K562 treated with DMSO at 1 percent for 12 hours (cell line): Measurements from ENCODE around the gene IFITM1. TPM values are rescaled to one million over a fixed set of nuclear protein-coding genes. Genes with fewer than 3 reads are reported as not detected.

Experiments
- total RNA-seq: library from RNA; unstranded; fragments of 300-600 nt; gene quantifications from 2 replicates; pipeline ENCODE4 v1.2.3, GENCODE V29; 2022; ENCODE audit not compliant: insufficient read depth

The IFITM1 gene
- total RNA-seq, result 692 and 697 TPM in 2 replicates

GRCh38 chr11:313787-314553 is at the start of gene IFITM1:
Gene IFITM1 (plus strand): TSS chr11:314040. CDS start chr11:314171, 131 bp downstream.

GRCh38 chr11:278001-278951 is 35.6 kb upstream of the IFITM1 start, which contains the start of gene NLRP6:
Gene NLRP6 (plus strand): TSS chr11:278407. CDS start chr11:278570, 163 bp downstream.

GRCh38 chr11:288478-289397 is 25.1 kb upstream of the IFITM1 start, which contains the start of gene PGGHG:
Gene PGGHG (plus strand): TSS chr11:289126. CDS start chr11:289817, 691 bp downstream.

GRCh38 chr11:299081-299891 is 14.6 kb upstream of the IFITM1 start, which contains the start of gene IFITM5:
Gene IFITM5 (minus strand): TSS chr11:299526. CDS start chr11:299490, 36 bp downstream.

GRCh38 chr11:307766-308708 is 5.8 kb upstream of the IFITM1 start, which contains the start of gene IFITM2:
Gene IFITM2 (plus strand): TSS chr11:307816. CDS start chr11:308193, 377 bp downstream.

Other genes starting within 250 kb of the IFITM1 start
- not detected in 2 replicates for gene SCGB1C1, start 121.0 kb upstream of the IFITM1 start, total RNA-seq
- gene BET1L, start 106.6 kb upstream of the IFITM1 start, total RNA-seq, result 32.9 and 54.8 TPM in 2 replicates
- gene RIC8A, start 106.3 kb upstream of the IFITM1 start, total RNA-seq, result 74.9 and 120 TPM in 2 replicates
- gene SIRT3, start 77.7 kb upstream of the IFITM1 start, total RNA-seq, result 19.1 and 23.9 TPM in 2 replicates
- 161 and 191 TPM in 2 replicates for gene PSMD13, start 77.1 kb upstream of the IFITM1 start, total RNA-seq
- 0.50 and 1.1 TPM in 2 replicates for gene NLRP6, start 35.6 kb upstream of the IFITM1 start, total RNA-seq
- gene PGGHG, start 24.9 kb upstream of the IFITM1 start, total RNA-seq, result 18.9 and 35.8 TPM in 2 replicates
- gene IFITM5, start 14.5 kb upstream of the IFITM1 start, total RNA-seq, result not detected in 2 replicates
- gene IFITM2, start 6.2 kb upstream of the IFITM1 start, total RNA-seq, result 303 and 402 TPM in 2 replicates
- gene IFITM3, start 6.8 kb downstream of the IFITM1 start, total RNA-seq, result 195 and 221 TPM in 2 replicates
- gene B4GALNT4, start 55.5 kb downstream of the IFITM1 start, total RNA-seq, result 14.1 and 23.4 TPM in 2 replicates
- 59.0 and 60.2 TPM in 2 replicates for gene PKP3, start 80.2 kb downstream of the IFITM1 start, total RNA-seq
- 155 and 218 TPM in 2 replicates for gene SIGIRR, start 101.0 kb downstream of the IFITM1 start, total RNA-seq
- gene ANO9, start 128.0 kb downstream of the IFITM1 start, total RNA-seq, result 5.6 and 11.0 TPM in 2 replicates
- 48.3 and 52.0 TPM in 2 replicates for gene PTDSS2, start 136.2 kb downstream of the IFITM1 start, total RNA-seq
- gene RNH1, start 193.2 kb downstream of the IFITM1 start, total RNA-seq, result 164 and 185 TPM in 2 replicates
- gene HRAS, start 221.5 kb downstream of the IFITM1 start, total RNA-seq, result 30.0 and 51.1 TPM in 2 replicates
- gene LRRC56, start 223.5 kb downstream of the IFITM1 start, total RNA-seq, result 1.9 and 3.7 TPM in 2 replicates
- 2.0 and 2.8 TPM in 2 replicates for gene LMNTD2, start 246.7 kb downstream of the IFITM1 start, total RNA-seq
- gene RASSF7, start 246.9 kb downstream of the IFITM1 start, total RNA-seq, result 40.8 and 66.7 TPM in 2 replicates